Upper lobe of right lung (tissue), 1 donor: ENCODE measurements around the gene POM121L2. TPM values are rescaled to one million over a fixed set of nuclear protein-coding genes. Genes with fewer than 3 reads are reported as not detected.

ENCODE experiments used
- ATAC-seq: fragments of 200-7000 bp; cut with Tn5 transposase; one replicate; pipeline ENCODE4 v1.9.1; 2020; ENCODE audit warnings: mild to moderate bottlenecking, moderate library complexity
- DNase-seq: peaks from one replicate; pipeline ENCODE4 v3.0.0-alpha.2; 2020
- H3K27ac ChIP-seq: fragments of 200-600 bp; one replicate; pipeline ENCODE4 v1.8.0; 2022
- H3K27me3 ChIP-seq: fragments of 200-600 bp; one replicate; pipeline ENCODE4 v1.8.0; 2022; ENCODE audit warnings: mild to moderate bottlenecking
- H3K36me3 ChIP-seq: fragments of 200-600 bp; one replicate; pipeline ENCODE4 v1.8.0; 2022
- H3K4me1 ChIP-seq: fragments of 200-600 bp; one replicate; pipeline ENCODE4 v1.8.0; 2022
- H3K4me3 ChIP-seq: fragments of 200-600 bp; one replicate; pipeline ENCODE4 v1.8.0; 2022; ENCODE audit warnings: mild to moderate bottlenecking
- H3K9me3 ChIP-seq: fragments of 200-600 bp; one replicate; pipeline ENCODE4 v1.8.0; 2022
- CTCF ChIP-seq: fragments of 200-600 bp; IDR thresholded peaks from one replicate; pipeline ENCODE4 v1.8.0; 2022; ENCODE audit warnings: antibody characterized with exemption
- intact Hi-C: fragments of 100-400 bp; cut with DNase I; formaldehyde crosslinking; loops from one replicate; pipeline ENCODE4 v1.11.0; 2022
- long read RNA-seq: library from polyadenylated mRNA; unstranded; transcript quantifications from one replicate; pipeline ENCODE4 v2.0.0, GENCODE V29; 2021
- total RNA-seq: library from RNA; stranded (reverse); fragmentation: NEBNext Ultra II Directional; extraction: Animal tissue kit (Norgen Biotek cat#: 25700); gene quantifications from one replicate; pipeline ENCODE4 v1.2.1, GENCODE V29; 2021
- donor health status: DM: no; HTN: yes; CAD: no; lungs with severe emphysema.

The POM121L2 gene
- total RNA-seq, result not detected
- long read RNA-seq, result 0 reads

- Histone ChIP-seq H3K4me3 (peak within 1 kb of the TSS; percentile 50), H3K4me1 (peaks cover 12% of the 10 kb centered on the region), H3K9me3 (no peaks in the 10 kb centered on the region), H3K36me3 (no peaks in the 10 kb centered on the region), H3K27me3 (peaks cover 75% of the 10 kb centered on the region), H3K27ac (no peak within 1 kb of the TSS)
- ATAC-seq (peak; percentile 91), DNase-seq (peak; percentile 76)
- intact Hi-C loops, result no loop called here
- TF ChIP-seq CTCF, result peak; percentile 60
Observed at GRCh38 chr6:27312146-27312949, at the start of gene POM121L2. Gene POM121L2 (minus strand): TSS chr6:27312273. CDS start chr6:27312170, 103 bp downstream.

GRCh38 chr6:27359231-27359630 lies 47.2 kb upstream of the POM121L2 start:
- peaks cover 11% of the 10 kb centered on the region for H3K36me3 ChIP-seq

GRCh38 chr6:27358786-27359185 lies 46.7 kb upstream of the POM121L2 start:
- Histone ChIP-seq H3K4me1 (no peaks in the 10 kb centered on the region), H3K27ac (no peak overlapping the region), H3K4me3 (no peak overlapping the region), H3K36me3 (peaks cover 11% of the 10 kb centered on the region), H3K27me3 (no peaks in the 10 kb centered on the region), H3K9me3 (peaks cover 35% of the 10 kb centered on the region)
- no peak for TF ChIP-seq CTCF
- DNase-seq (no peak), ATAC-seq (no peak)
- intact Hi-C loops, result no loop called here

More at GRCh38 chr6:27359231-27359630, 47.2 kb upstream of the POM121L2 start:
- no peak for TF ChIP-seq CTCF
- ATAC-seq (no peak), DNase-seq (no peak)
- intact Hi-C loops, result no loop called here
- Histone ChIP-seq H3K27me3 (no peaks in the 10 kb centered on the region), H3K27ac (no peak overlapping the region), H3K9me3 (peaks cover 35% of the 10 kb centered on the region), H3K4me1 (no peaks in the 10 kb centered on the region), H3K4me3 (no peak overlapping the region)

GRCh38 chr6:27352850-27353249 lies 40.8 kb upstream of the POM121L2 start:
- no peak for TF ChIP-seq CTCF
- DNase-seq (no peak), ATAC-seq (no peak)
- Histone ChIP-seq H3K36me3 (no peaks in the 10 kb centered on the region), H3K27me3 (no peaks in the 10 kb centered on the region), H3K9me3 (peaks cover 7% of the 10 kb centered on the region), H3K27ac (no peak overlapping the region), H3K4me1 (no peaks in the 10 kb centered on the region), H3K4me3 (no peak overlapping the region)
- intact Hi-C loops, result no loop called here

GRCh38 chr6:27334141-27334540 lies 22.1 kb upstream of the POM121L2 start:
- ATAC-seq (no peak), DNase-seq (no peak)
- intact Hi-C loops, result no loop called here
- Histone ChIP-seq H3K36me3 (no peaks in the 10 kb centered on the region), H3K27ac (no peak overlapping the region), H3K9me3 (no peaks in the 10 kb centered on the region), H3K27me3 (peaks cover 44% of the 10 kb centered on the region), H3K4me3 (no peak overlapping the region), H3K4me1 (no peaks in the 10 kb centered on the region)
- TF ChIP-seq CTCF, result no peak
